IPS-18c (cell line): ENCODE measurements around the gene EGLN1.

Experiments used
- H3K4me3 ChIP-seq: 2 replicates; pipeline ENCODE4 v1.7.0; 2013; ENCODE audit warnings: low read depth, mild to moderate bottlenecking, low read length, moderate library complexity; ENCODE audit not compliant: insufficient read depth
- H3K9me3 ChIP-seq: one replicate; pipeline ENCODE4 v1.6.1; 2013; ENCODE audit warnings: mild to moderate bottlenecking, low read length, moderate library complexity; ENCODE audit not compliant: control insufficient read depth, insufficient read depth

EGLN1 gene

GRCh38 chr1:231424950-231425805 is 3.1 kb upstream of the EGLN1 start:
- Histone ChIP-seq H3K4me3 (no peak overlapping the region), H3K9me3 (no peaks in the 10 kb centered on the region)

GRCh38 chr1:231423648-231424047 is 1.6 kb upstream of the EGLN1 start:
- Histone ChIP-seq H3K4me3 (no peak overlapping the region), H3K9me3 (no peaks in the 10 kb centered on the region)

- Histone ChIP-seq H3K9me3 (no peaks in the 10 kb centered on the region), H3K4me3 (peak overlapping the region; percentile 60)
These were observed 767 bp upstream of the EGLN1 start for GRCh38 chr1:231422798-231423309.

GRCh38 chr1:231421546-231421970 is 529 bp downstream of the EGLN1 start:
- peak overlapping the region; percentile 60 for H3K4me3 ChIP-seq
- H3K9me3 ChIP-seq: no peaks in the 10 kb centered on the region

- Histone ChIP-seq H3K4me3 (peak overlapping the region; percentile 60), H3K9me3 (no peaks in the 10 kb centered on the region)
These were observed 1.0 kb downstream of the EGLN1 start for GRCh38 chr1:231420959-231421545.

GRCh38 chr1:231420299-231420958 is 1.7 kb downstream of the EGLN1 start:
- Histone ChIP-seq H3K9me3 (no peaks in the 10 kb centered on the region), H3K4me3 (peak overlapping the region; percentile 60)

- H3K4me3 ChIP-seq: peak overlapping the region; percentile 60; the same call in 1 of the 2 replicates
- no peaks in the 10 kb centered on the region for H3K9me3 ChIP-seq
These were observed 2.3 kb downstream of the EGLN1 start for GRCh38 chr1:231419738-231420298.

- no peak overlapping the region for H3K4me3 ChIP-seq
- no peaks in the 10 kb centered on the region for H3K9me3 ChIP-seq
These were observed 2.9 kb downstream of the EGLN1 start for GRCh38 chr1:231419147-231419546.

- Histone ChIP-seq H3K9me3 (no peaks in the 10 kb centered on the region), H3K4me3 (no peak overlapping the region)
These were observed 3.4 kb downstream of the EGLN1 start for GRCh38 chr1:231418741-231419107.

GRCh38 chr1:231418101-231418740 is 3.9 kb downstream of the EGLN1 start:
- H3K9me3 ChIP-seq: no peaks in the 10 kb centered on the region
- no peak overlapping the region for H3K4me3 ChIP-seq

- Histone ChIP-seq H3K9me3 (no peaks in the 10 kb centered on the region), H3K4me3 (no peak overlapping the region)
These were observed 4.6 kb downstream of the EGLN1 start for GRCh38 chr1:231417513-231417912.

- no peak overlapping the region for H3K4me3 ChIP-seq
- H3K9me3 ChIP-seq: no peaks in the 10 kb centered on the region
These were observed 5.2 kb downstream of the EGLN1 start for GRCh38 chr1:231416901-231417300.

GRCh38 chr1:231415018-231415583 is 7.0 kb downstream of the EGLN1 start:
- no peaks in the 10 kb centered on the region for H3K9me3 ChIP-seq
- no peak overlapping the region for H3K4me3 ChIP-seq

GRCh38 chr1:231414260-231415016 is 7.6 kb downstream of the EGLN1 start:
- Histone ChIP-seq H3K4me3 (no peak overlapping the region), H3K9me3 (no peaks in the 10 kb centered on the region)

GRCh38 chr1:231413749-231414082 is 8.4 kb downstream of the EGLN1 start:
- Histone ChIP-seq H3K9me3 (no peaks in the 10 kb centered on the region), H3K4me3 (no peak overlapping the region)

- no peak overlapping the region for H3K4me3 ChIP-seq
These were observed 11.0 kb downstream of the EGLN1 start for GRCh38 chr1:231411036-231411531.

More at GRCh38 chr1:231411036-231411531, 11.0 kb downstream of the EGLN1 start:
- no peaks in the 10 kb centered on the region for H3K9me3 ChIP-seq
